Breast epithelium (tissue), 3 donors: Measurements from ENCODE around the gene TIA1.

ENCODE experiments used
- POLR2A ChIP-seq: fragments of 450-650 bp; IDR thresholded peaks from one replicate; pipeline ENCODE4 v1.6.1; 2016; ENCODE audit warnings: antibody characterized with exemption, mild to moderate bottlenecking, moderate library complexity
- TF ChIP-seq, protein P1 (sequence below), 3 donors: fragments of 450-650 bp; IDR thresholded peaks; one replicate each; pipeline ENCODE4 v1.5.1; 2016 to 2017; ENCODE audit warnings: antibody characterized with exemption in 3 of 3, mild to moderate bottlenecking in 3 of 3, moderate library complexity in 3 of 3

DNA sequence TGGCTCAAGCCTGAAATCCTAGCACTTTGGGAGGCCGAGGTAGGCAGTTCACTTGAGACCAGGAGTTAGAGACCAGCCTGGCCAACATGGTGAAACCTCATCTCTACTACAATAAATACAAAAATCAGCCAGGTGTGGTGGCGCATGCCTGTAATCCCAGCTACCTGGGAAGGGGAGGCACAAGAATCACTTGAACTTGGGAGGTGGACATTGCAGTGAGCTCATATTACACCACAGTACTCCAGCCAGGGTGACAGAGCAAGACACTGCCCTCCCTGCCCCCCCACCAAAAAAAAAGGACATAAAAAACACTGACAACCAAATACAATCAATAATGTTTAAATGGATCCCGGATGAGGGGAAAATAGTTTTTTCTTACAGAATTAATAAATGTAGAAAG lies 7.8 kb downstream of the TIA1 start:
- TF ChIP-seq, protein P1, sequence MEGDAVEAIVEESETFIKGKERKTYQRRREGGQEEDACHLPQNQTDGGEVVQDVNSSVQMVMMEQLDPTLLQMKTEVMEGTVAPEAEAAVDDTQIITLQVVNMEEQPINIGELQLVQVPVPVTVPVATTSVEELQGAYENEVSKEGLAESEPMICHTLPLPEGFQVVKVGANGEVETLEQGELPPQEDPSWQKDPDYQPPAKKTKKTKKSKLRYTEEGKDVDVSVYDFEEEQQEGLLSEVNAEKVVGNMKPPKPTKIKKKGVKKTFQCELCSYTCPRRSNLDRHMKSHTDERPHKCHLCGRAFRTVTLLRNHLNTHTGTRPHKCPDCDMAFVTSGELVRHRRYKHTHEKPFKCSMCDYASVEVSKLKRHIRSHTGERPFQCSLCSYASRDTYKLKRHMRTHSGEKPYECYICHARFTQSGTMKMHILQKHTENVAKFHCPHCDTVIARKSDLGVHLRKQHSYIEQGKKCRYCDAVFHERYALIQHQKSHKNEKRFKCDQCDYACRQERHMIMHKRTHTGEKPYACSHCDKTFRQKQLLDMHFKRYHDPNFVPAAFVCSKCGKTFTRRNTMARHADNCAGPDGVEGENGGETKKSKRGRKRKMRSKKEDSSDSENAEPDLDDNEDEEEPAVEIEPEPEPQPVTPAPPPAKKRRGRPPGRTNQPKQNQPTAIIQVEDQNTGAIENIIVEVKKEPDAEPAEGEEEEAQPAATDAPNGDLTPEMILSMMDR (IDR thresholded peaks at IDR 0.05): no peak
- TF ChIP-seq POLR2A: no peak
